HepG2 (cell line): ENCODE data around the gene NOS1AP. TPM values are rescaled to one million over a fixed set of nuclear protein-coding genes. Genes with fewer than 3 reads are reported as not detected.
A peak's percentile ranks its signal among the peaks of the same experiment; 100 is the strongest.

Experiments
- ATF6 ChIP-seq: sonication (generic); formaldehyde crosslinking; conservative IDR thresholded peaks from 2 replicates; pipeline ENCODE4 v1.4.0; 2020; ENCODE audit warnings: missing genetic modification reagents
- KLF15 ChIP-seq: sonication (generic); formaldehyde crosslinking; IDR thresholded peaks from 2 replicates; pipeline ENCODE4 v1.8.1; 2023; ENCODE audit warnings: borderline replicate concordance, mild to moderate bottlenecking, inconsistent platforms, missing genetic modification reagents, mixed read lengths
- LRRFIP1 ChIP-seq: sonication (generic); formaldehyde crosslinking; conservative IDR thresholded peaks from 2 replicates; pipeline ENCODE4 v1.4.0; 2020; ENCODE audit warnings: missing genetic modification reagents
- MED1 ChIP-seq: sonication (generic); formaldehyde crosslinking; IDR thresholded peaks from 2 replicates; pipeline ENCODE4 v1.4.0; 2020; ENCODE audit warnings: missing genetic modification reagents
- MTA1 ChIP-seq: sonication (generic); formaldehyde crosslinking; IDR thresholded peaks from 2 replicates; pipeline ENCODE4 v1.4.0; 2020; ENCODE audit warnings: missing genetic modification reagents, mild to moderate bottlenecking, borderline replicate concordance
- NFE2L2 ChIP-seq: fragments of 150-350 bp; IDR thresholded peaks from 2 replicates; pipeline ENCODE4 v1.6.1; 2014; ENCODE audit warnings: low read length
- RBFOX2 ChIP-seq: fragments of 200-400 bp; formaldehyde crosslinking; IDR thresholded peaks from 2 replicates; pipeline ENCODE4 v1.6.1; 2017; ENCODE audit warnings: low read depth, mild to moderate bottlenecking, low read length
- SP140L ChIP-seq: sonication (generic); formaldehyde crosslinking; IDR thresholded peaks from 2 replicates; pipeline ENCODE4 v1.4.0; 2020; ENCODE audit warnings: missing genetic modification reagents, borderline replicate concordance
- TBP ChIP-seq: sonication (generic); formaldehyde crosslinking; IDR thresholded peaks from 2 replicates; pipeline ENCODE4 v1.5.0; 2020; ENCODE audit warnings: missing genetic modification reagents
- XBP1 ChIP-seq: sonication (generic); formaldehyde crosslinking; IDR thresholded peaks from 2 replicates; pipeline ENCODE4 v1.5.0; 2020; ENCODE audit warnings: missing genetic modification reagents
- ZBED4 ChIP-seq: sonication (generic); formaldehyde crosslinking; IDR thresholded peaks from 2 replicates; pipeline ENCODE4 v1.4.0; 2020; ENCODE audit warnings: missing genetic modification reagents, borderline replicate concordance
- ZBTB38 ChIP-seq: sonication (generic); formaldehyde crosslinking; IDR thresholded peaks from 2 replicates; pipeline ENCODE4 v1.5.1; 2020; ENCODE audit warnings: mild to moderate bottlenecking, missing genetic modification reagents
- ZHX2 ChIP-seq, 2 experiments: sonication (generic) in 1 of 2; formaldehyde crosslinking in 1 of 2; IDR thresholded peaks; 2 replicates each; pipeline versions ENCODE4 v1.6.1 to v1.9.0; 2014 to 2022; ENCODE audit warnings: antibody characterized with exemption in 1 of 2, borderline replicate concordance in 1 of 2, inconsistent platforms in 1 of 2, low read depth in 1 of 2, missing genetic modification reagents in 1 of 2
- ZNF501 ChIP-seq: sonication (generic); formaldehyde crosslinking; IDR thresholded peaks from 2 replicates; pipeline ENCODE4 v1.5.1; 2020; ENCODE audit warnings: mild to moderate bottlenecking, moderate library complexity, missing genetic modification reagents
- ZNF564 ChIP-seq: sonication (generic); formaldehyde crosslinking; IDR thresholded peaks from 2 replicates; pipeline ENCODE4 v1.8.1; 2023; ENCODE audit warnings: mild to moderate bottlenecking, missing genetic modification reagents
- ZNF607 ChIP-seq: sonication (generic); formaldehyde crosslinking; IDR thresholded peaks from 2 replicates; pipeline ENCODE4 v1.5.1; 2020; ENCODE audit warnings: missing genetic modification reagents, mild to moderate bottlenecking, borderline replicate concordance
- polyA plus RNA-seq, 8 experiments: library from polyadenylated mRNA; depleted of rRNA in 3 of 8; stranded (reverse) in 7 of 8; unstranded in 1 of 8; fragments of >200 nt; fragmentation: Illumina TruSeq in 4 of 8; extraction: Trizol in 4 of 8; gene quantifications; 2 replicates each; pipeline versions ENCODE4 v1.2.1 to v1.2.3, GENCODE V29; 2011 to 2016; ENCODE audit warnings: low read depth in 4 of 8, missing spikeins in 1 of 8, mixed read lengths in 1 of 8; ENCODE audit not compliant: insufficient read depth in 1 of 8
- total RNA-seq, 5 experiments: library from RNA; depleted of rRNA; stranded (reverse); fragments of >200 nt; fragmentation: Illumina TruSeq; extraction: Trizol; gene quantifications; 2 replicates each; pipeline ENCODE4 v1.2.3, GENCODE V29; 2016; ENCODE audit warnings: low read depth in 1 of 5

The NOS1AP gene
- total and polyA plus RNA-seq, 2 of the 13 experiments (the other 11 are each of a cell fraction or from before 2014, with no cell fraction given) = 2.0 to 3.3 TPM

GRCh38 chr1:162144853-162145252, 75.4 kb downstream of the NOS1AP start (continued):
- TF ChIP-seq ZBED4 = no peak
- TF ChIP-seq ZNF607 (CRISPR knock-in tag) = no peak
- TF ChIP-seq KLF15 (CRISPR knock-in tag) = no peak
- TF ChIP-seq ZHX2 (IDR thresholded peaks at IDR 0.05; ENCODE audit: low read depth) = no peak
- TF ChIP-seq ZHX2 (CRISPR knock-in tag; IDR thresholded peaks at IDR 0.05; ENCODE audit: borderline replicate concordance) = no peak
- TF ChIP-seq NFE2L2 = no peak
- TF ChIP-seq MED1 (CRISPR knock-in tag) = peak; percentile 80
- no peak for TF ChIP-seq ZNF564 (CRISPR knock-in tag)
- TF ChIP-seq ATF6 (CRISPR knock-in tag) = no peak
- no peak for TF ChIP-seq ZBTB38 (CRISPR knock-in tag)
- no peak for TF ChIP-seq TBP
- TF ChIP-seq MTA1 (CRISPR knock-in tag) = no peak
- TF ChIP-seq LRRFIP1 (CRISPR knock-in tag) = no peak
- no peak for TF ChIP-seq SP140L (CRISPR knock-in tag)
- TF ChIP-seq RBFOX2 = no peak
- TF ChIP-seq XBP1 (CRISPR knock-in tag) = no peak
- no peak for TF ChIP-seq ZNF501 (CRISPR knock-in tag)
